A549 (cell line): ENCODE results near the gene PIP5KL1. TPM values are rescaled to one million over a fixed set of nuclear protein-coding genes. Genes with fewer than 3 reads are reported as not detected.

Experiments used
- ATAC-seq, 2 experiments: fragments of 200-7000 bp in 1 of 2; fragments of >200 bp in 1 of 2; cut with Nextera tagmentation in 1 of 2; cut with Tn5 transposase in 1 of 2; 3 replicates each; pipeline versions ENCODE4 v1.8.0 to v1.9.1; 2018 to 2020; ENCODE audit warnings: mild to moderate bottlenecking in 1 of 2, moderate library complexity in 1 of 2
- CTCF ChIA-PET: fragments of 300-600 bp; sonication (Branson Sonifier 250); formaldehyde crosslinking; extraction: SDS; loops from one replicate; lab custom pipeline; 2021; ENCODE audit warnings: antibody characterized with exemption, inconsistent platforms; lab: Yijun Ruan, JAX
- POLR2A ChIA-PET: fragments of 350-600 bp; formaldehyde crosslinking; extraction: SDS; loops from one replicate; lab custom pipeline; 2021; ENCODE audit warnings: antibody characterized with exemption, inconsistent platforms; lab: Yijun Ruan, JAX
- DNase-seq, 2 experiments: peaks; one replicate each; pipeline versions ENCODE4 v3.0.0 to v3.0.0-alpha.2; 2011 to 2016; ENCODE audit warnings: low read depth in 1 of 2, low spot score in 1 of 2
- FAIRE-seq: peaks from 2 replicates; lab custom pipeline; 2011; peaks lifted over from hg19 to GRCh38; lab: Jason Lieb, UNC
- H3K27ac ChIP-seq, 2 experiments: fragments of >200 bp; sonication (Bioruptor Twin); formaldehyde crosslinking; 3 replicates each; pipeline ENCODE4 v1.5.1; 2016 to 2017
- H3K4me1 ChIP-seq: fragments of >200 bp; sonication (Bioruptor Twin); formaldehyde crosslinking; 3 replicates; pipeline ENCODE4 v1.6.1; 2016
- H3K4me2 ChIP-seq: fragments of >200 bp; sonication (Bioruptor Twin); formaldehyde crosslinking; 3 replicates; pipeline ENCODE4 v1.6.1; 2016
- H3K4me3 ChIP-seq: fragments of >200 bp; sonication (Bioruptor Twin); formaldehyde crosslinking; 3 replicates; pipeline ENCODE4 v1.5.1; 2016
- H3K9me3 ChIP-seq: fragments of >200 bp; sonication (Bioruptor Twin); formaldehyde crosslinking; 3 replicates; pipeline ENCODE4 v1.6.1; 2016
- BCL3 ChIP-seq: fragments of >200 bp; sonication (Bioruptor Twin); formaldehyde crosslinking; IDR thresholded peaks from 3 replicates; pipeline ENCODE4 v1.6.1; 2016
- CBX8 ChIP-seq: fragments of 200-600 bp; sonication (generic); IDR thresholded peaks from 2 replicates; pipeline ENCODE4 v1.6.1; 2016
- E2F6 ChIP-seq: IDR thresholded peaks from 2 replicates; pipeline ENCODE4 v1.6.1; 2012; ENCODE audit warnings: low read depth, borderline replicate concordance
- EHF ChIP-seq: fragments of 250-450 bp; sonication (Bioruptor Pico); IDR thresholded peaks from 2 replicates; pipeline ENCODE4 v1.5.0; 2020; ENCODE audit warnings: mild to moderate bottlenecking
- EP300 ChIP-seq, 2 experiments: fragments of >200 bp; sonication (Bioruptor Twin); formaldehyde crosslinking; IDR thresholded peaks; 2 replicates in 1 of 2; 3 replicates in 1 of 2; pipeline ENCODE4 v1.6.1; 2016 to 2017
- HOXA7 ChIP-seq: fragments of 250-450 bp; sonication (Bioruptor Pico); IDR thresholded peaks from 2 replicates; pipeline ENCODE4 v1.5.0; 2020; ENCODE audit warnings: mild to moderate bottlenecking, moderate library complexity
- JUN ChIP-seq, 2 experiments: fragments of >200 bp; sonication (Bioruptor Twin); formaldehyde crosslinking; IDR thresholded peaks; 2 replicates in 1 of 2; 3 replicates in 1 of 2; pipeline ENCODE4 v1.6.1; 2016 to 2017
- KDM1A ChIP-seq: fragments of 200-600 bp; sonication (generic); IDR thresholded peaks from 2 replicates; pipeline ENCODE4 v1.6.1; 2016; ENCODE audit warnings: low read depth, mild to moderate bottlenecking
- MAX ChIP-seq: IDR thresholded peaks from 2 replicates; pipeline ENCODE4 v1.6.1; 2012
- PBX3 ChIP-seq: IDR thresholded peaks from 2 replicates; pipeline ENCODE4 v1.6.1; 2012
- POLR2A ChIP-seq: IDR thresholded peaks from 2 replicates; pipeline ENCODE4 v1.6.1; 2012; ENCODE audit warnings: mild to moderate bottlenecking, low read length
- POLR2AphosphoS2 ChIP-seq: conservative IDR thresholded peaks from 2 replicates; pipeline ENCODE4 v1.6.1; 2012; ENCODE audit warnings: low read length, improper control_type of control experiment, inconsistent platforms
- REST ChIP-seq: fragments of 200-600 bp; sonication (generic); IDR thresholded peaks from 2 replicates; pipeline ENCODE4 v1.6.1; 2016; ENCODE audit warnings: antibody characterized with exemption, mild to moderate bottlenecking, moderate library complexity
- TFCP2L1 ChIP-seq: fragments of 250-450 bp; sonication (Bioruptor Pico); IDR thresholded peaks from 2 replicates; pipeline ENCODE4 v1.5.0; 2021; ENCODE audit warnings: mild to moderate bottlenecking
- TP53 ChIP-seq: fragments of 250-450 bp; sonication (Bioruptor Pico); IDR thresholded peaks from 2 replicates; pipeline ENCODE4 v1.5.0; 2021; ENCODE audit warnings: mild to moderate bottlenecking, moderate library complexity
- USF2 ChIP-seq: fragments of 450-650 bp; IDR thresholded peaks from 2 replicates; pipeline ENCODE4 v1.6.1; 2014; ENCODE audit warnings: antibody characterized with exemption
- ZFP36 ChIP-seq: fragments of 450-650 bp; IDR thresholded peaks from 2 replicates; pipeline ENCODE4 v1.6.1; 2014; ENCODE audit warnings: borderline replicate concordance; ENCODE audit not compliant: partially characterized antibody
- ZNF302 ChIP-seq: fragments of 250-450 bp; sonication (Bioruptor Pico); IDR thresholded peaks from 2 replicates; pipeline ENCODE4 v1.9.0; 2021; ENCODE audit warnings: inconsistent platforms, mild to moderate bottlenecking, moderate library complexity
- ZSCAN20 ChIP-seq: fragments of 250-450 bp; sonication (Bioruptor Pico); IDR thresholded peaks from 2 replicates; pipeline ENCODE4 v1.8.0; 2022; ENCODE audit warnings: mild to moderate bottlenecking, moderate library complexity
- WGBS: methylation state at CpG from one replicate; pipeline ENCODE4 v1.1.6; 2017; ENCODE audit errors: missing lambda C conversion rate; 5-methylcytosine and 5-hydroxymethylcytosine counted together
- polyA plus RNA-seq, 4 experiments: library from polyadenylated mRNA; depleted of rRNA in 3 of 4; stranded (reverse); fragments of >200 nt; fragmentation: RNase III in 1 of 4; extraction: RNeasy Plus Mini Kit Qiagen cat#74134 plus additional on column Dnase treatment in 1 of 4; gene quantifications; 2 replicates in 3 of 4; 3 replicates in 1 of 4; pipeline ENCODE4 v1.2.3, GENCODE V29; 2011 to 2017

Gene PIP5KL1
- polyA plus RNA-seq, 2 of the 4 experiments (the other 2 are of a cell fraction): 2.4 to 2.5 TPM

- no peaks in the 10 kb centered on the region for H3K9me3 ChIP-seq
- 80% methylated on average over 8 of the region's 8 CpGs for WGBS
- FAIRE-seq (no peak), ATAC-seq (no peak), DNase-seq (no peak)
- H3K4me3 ChIP-seq: no peak overlapping the region
- peaks cover 44% of the 10 kb centered on the region for H3K4me1 ChIP-seq
- TF ChIP-seq REST (no peak), ZNF302 (no peak), EP300 (IDR thresholded peaks at IDR 0.05) (no peak), EHF (CRISPR knock-in tag) (no peak)
- H3K27ac ChIP-seq: no peak overlapping the region
- ChIA-PET POLR2A (interaction anchor here (0.7 kb wide), 1 partner anchor 31 kb away, joined by 6 read pairs; no protein-coding TSS in a partner anchor), CTCF (interaction anchor here (1.2 to 2.3 kb wide), 4 partner anchors 9 to 156 kb away, joined by 3 to 9 read pairs (median 6); no protein-coding TSS in a partner anchor)
- H3K4me2 ChIP-seq: no peak overlapping the region; the same call in 2 of the 3 replicates
These were observed 51.8 kb downstream of the PIP5KL1 start for GRCh38 chr9:127878652-127879390.

GRCh38 chr9:127878001-127878651, 52.5 kb downstream of the PIP5KL1 start:
- H3K4me2 ChIP-seq: peak overlapping the region; percentile 84
- ChIA-PET CTCF (interaction anchor here (1.2 to 2.3 kb wide), 4 partner anchors 8 to 157 kb away, joined by 3 to 9 read pairs (median 6); no protein-coding TSS in a partner anchor), POLR2A (interaction anchor here (0.5 kb wide), 1 partner anchor 39 kb away, joined by 3 read pairs; the partner anchor contains the start of gene ST6GALNAC4)
- DNase-seq (no peak), FAIRE-seq (no peak), ATAC-seq (peak in 1 of 2 experiments; percentile 19; a peak in 3 of 6 replicates)
- TF ChIP-seq CBX8 (no peak), POLR2AphosphoS2 (no peak), PBX3 (no peak), ZSCAN20 (CRISPR knock-in tag) (no peak), TP53 (no peak), KDM1A (peak; percentile 19; the same call in 1 of the 2 replicates), TFCP2L1 (CRISPR knock-in tag) (no peak), ZFP36 (peak; percentile 21)
- H3K9me3 ChIP-seq: no peaks in the 10 kb centered on the region
- peak overlapping the region; percentile 77 to 88 for H3K27ac ChIP-seq
- H3K4me3 ChIP-seq: peak overlapping the region; percentile 76
- peaks cover 44% of the 10 kb centered on the region for H3K4me1 ChIP-seq
- 59% methylated on average over 18 of the region's 18 CpGs for WGBS

GRCh38 chr9:127877566-127877998, 53.0 kb downstream of the PIP5KL1 start, which contains the start of gene AK1:
Gene AK1 (minus strand): TSS chr9:127877675. CDS start chr9:127874617, 3,058 bp downstream.
- ATAC-seq (peak; percentile 81 to 86), DNase-seq (no peak), FAIRE-seq (no peak)
- Histone ChIP-seq H3K9me3 (no peaks in the 10 kb centered on the region), H3K4me2 (peak within 1 kb of the TSS; percentile 84), H3K4me3 (peak within 1 kb of the TSS; percentile 76), H3K4me1 (peaks cover 44% of the 10 kb centered on the region), H3K27ac (peak within 1 kb of the TSS; percentile 77 to 88)
- ChIA-PET CTCF (interaction anchor here (1.2 to 2.3 kb wide), 4 partner anchors 8 to 157 kb away, joined by 3 to 9 read pairs (median 6); no protein-coding TSS in a partner anchor), POLR2A (interaction anchor here (0.5 kb wide), 1 partner anchor 39 kb away, joined by 3 read pairs; the partner anchor contains the start of gene ST6GALNAC4)
- TF ChIP-seq USF2: no peak
- TF ChIP-seq JUN (IDR thresholded peaks at IDR 0.05): peak; percentile 25 to 63; a peak in 1 of 5 replicates
- TF ChIP-seq E2F6: peak; percentile 83
- TF ChIP-seq HOXA7 (CRISPR knock-in tag): no peak
- peak; percentile 37; the same call in 1 of the 3 replicates for TF ChIP-seq BCL3
- peak; percentile 67 for TF ChIP-seq MAX
- peak; percentile 59 for TF ChIP-seq POLR2A
- 5% methylated on average over 14 of the region's 44 CpGs for WGBS
